WERI-Rb-1 (cell line): ENCODE results near the gene ACADM.

Experiments
- DNase-seq: peaks from one replicate; pipeline ENCODE4 v3.0.0-alpha.2; 2020
- H3K27ac ChIP-seq: fragments of 250-450 bp; sonication (Bioruptor Pico); 2 replicates; pipeline ENCODE4 v1.5.1; 2020; ENCODE audit warnings: mild to moderate bottlenecking, moderate library complexity
- H3K27me3 ChIP-seq: fragments of 250-450 bp; sonication (Bioruptor Pico); 2 replicates; pipeline ENCODE4 v1.5.1; 2021; ENCODE audit warnings: mild to moderate bottlenecking, low read depth, moderate library complexity; ENCODE audit not compliant: insufficient read depth, severe bottlenecking
- H3K36me3 ChIP-seq: fragments of 250-450 bp; sonication (Bioruptor Pico); 2 replicates; pipeline ENCODE4 v1.5.1; 2020; ENCODE audit warnings: mild to moderate bottlenecking, moderate library complexity
- H3K4me3 ChIP-seq: 2 replicates; pipeline ENCODE4 v1.5.1; 2011; ENCODE audit warnings: low read depth, mild to moderate bottlenecking, control low read depth, low read length
- H3K9me3 ChIP-seq: fragments of 250-450 bp; sonication (Bioruptor Pico); 2 replicates; pipeline ENCODE4 v1.5.1; 2021; ENCODE audit warnings: mild to moderate bottlenecking, moderate library complexity; ENCODE audit not compliant: severe bottlenecking
- CTCF ChIP-seq: IDR thresholded peaks from 2 replicates; pipeline ENCODE4 v1.5.1; 2011; ENCODE audit warnings: low read depth, mild to moderate bottlenecking, control low read depth, inconsistent platforms, low read length

Gene ACADM

GRCh38 chr1:75791022-75791421 lies 66.5 kb downstream of the ACADM start:
- no peak for DNase-seq
- no peak for TF ChIP-seq CTCF
- Histone ChIP-seq H3K27me3 (no peaks in the 10 kb centered on the region), H3K4me3 (no peak overlapping the region), H3K27ac (no peak overlapping the region), H3K36me3 (peaks cover 89% of the 10 kb centered on the region), H3K9me3 (no peaks in the 10 kb centered on the region)

- Histone ChIP-seq H3K4me3 (no peak overlapping the region), H3K27ac (no peak overlapping the region), H3K9me3 (no peaks in the 10 kb centered on the region), H3K36me3 (peaks cover 95% of the 10 kb centered on the region), H3K27me3 (no peaks in the 10 kb centered on the region)
- no peak for TF ChIP-seq CTCF
- DNase-seq = no peak
These were observed 67.6 kb downstream of the ACADM start for GRCh38 chr1:75792091-75792490.

GRCh38 chr1:75794382-75794781 lies 69.9 kb downstream of the ACADM start:
- H3K27ac ChIP-seq = no peak overlapping the region
- H3K27me3 ChIP-seq = no peaks in the 10 kb centered on the region
- H3K36me3 ChIP-seq = peaks cover 72% of the 10 kb centered on the region
- no peaks in the 10 kb centered on the region for H3K9me3 ChIP-seq
- no peak for TF ChIP-seq CTCF
- no peak for DNase-seq
- H3K4me3 ChIP-seq = no peak overlapping the region

- no peak for DNase-seq
- peaks cover 58% of the 10 kb centered on the region for H3K36me3 ChIP-seq
- TF ChIP-seq CTCF = no peak
These were observed 71.2 kb downstream of the ACADM start for GRCh38 chr1:75795703-75796193.

GRCh38 chr1:75796376-75797272 lies 72.1 kb downstream of the ACADM start, which contains the start of gene MSH4:
Gene MSH4, plus strand, starts transcription at chr1:75796882. Its CDS starts 104 bp downstream, at chr1:75796986.
- no peak for DNase-seq

More at GRCh38 chr1:75795703-75796193, 71.2 kb downstream of the ACADM start:
- Histone ChIP-seq H3K27ac (no peak overlapping the region), H3K9me3 (no peaks in the 10 kb centered on the region), H3K4me3 (no peak overlapping the region), H3K27me3 (no peaks in the 10 kb centered on the region)

More at GRCh38 chr1:75796376-75797272, 72.1 kb downstream of the ACADM start, which contains the start of gene MSH4:
- no peaks in the 10 kb centered on the region for H3K9me3 ChIP-seq
- no peaks in the 10 kb centered on the region for H3K27me3 ChIP-seq
- H3K4me3 ChIP-seq = no peak within 1 kb of the TSS
- no peak for TF ChIP-seq CTCF
- H3K36me3 ChIP-seq = peaks cover 49% of the 10 kb centered on the region
- no peak within 1 kb of the TSS for H3K27ac ChIP-seq
